Erythroblast (primary cell): ENCODE measurements around the gene ZNF460.

Experiments
- GATA1 ChIP-seq: IDR thresholded peaks from 2 replicates; pipeline ENCODE4 v1.6.1; 2011; ENCODE audit warnings: low read depth, mild to moderate bottlenecking, control low read depth, low read length, moderate library complexity
- POLR2A ChIP-seq: IDR thresholded peaks from 2 replicates; pipeline ENCODE4 v1.6.1; 2011; ENCODE audit warnings: mild to moderate bottlenecking, low read length

DNA sequence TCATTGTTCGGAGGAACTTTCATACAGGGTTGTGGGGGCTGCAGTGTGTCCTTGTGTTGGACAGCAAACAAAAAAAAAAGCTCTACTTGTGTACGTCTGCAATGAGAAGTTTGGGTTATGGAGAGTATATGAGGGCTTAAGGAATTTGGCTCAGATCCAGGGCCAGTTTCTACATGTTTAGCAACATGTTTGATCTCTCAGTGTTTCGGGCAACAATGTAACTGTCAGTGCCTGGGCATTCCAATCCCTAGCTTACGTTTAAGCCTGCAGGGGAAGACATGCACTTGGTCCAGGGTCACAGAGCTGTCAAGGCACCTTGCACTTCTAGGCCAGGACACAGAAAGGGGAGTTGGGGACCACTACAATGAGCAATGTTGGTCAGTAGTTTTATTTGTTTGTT, 53.9 kb downstream of the ZNF460 start:
- TF ChIP-seq POLR2A (no peak), GATA1 (no peak)
